ENCODE results near the gene SNX4. TPM values are rescaled to one million over a fixed set of nuclear protein-coding genes. Genes with fewer than 3 reads are reported as not detected.

The SNX4 gene
- total RNA-seq (2021), result 23.2 to 26.0 TPM (median 24.8 TPM) in 3 replicates
- percentile 69 among the genes with signal in this experiment for Bru-seq, nascent RNA
- long read RNA-seq, experiment 1, transcript SNX4-201 (14 exons, 2,513 nt), result major isoform, 130 of 166 reads
- long read RNA-seq, experiment 1, partial matches to known transcripts, result 12 of 166 reads
- long read RNA-seq, experiment 1, other reads (novel, unspliced or antisense), result 24 of 166 reads
- long read RNA-seq, experiment 2, transcript SNX4-201 (14 exons, 2,513 nt), result major isoform, 13 of 30 reads
- long read RNA-seq, experiment 2, partial matches to known transcripts, result 6 of 30 reads
- long read RNA-seq, experiment 2, other reads (novel, unspliced or antisense), result 11 of 30 reads
- long read RNA-seq, experiment 3, transcript SNX4-201 (14 exons, 2,513 nt), result major isoform, 36 of 43 reads
- long read RNA-seq, experiment 3, partial matches to known transcripts, result 3 of 43 reads
- long read RNA-seq, experiment 3, other reads (novel, unspliced or antisense), result 3 of 43 reads

DNA sequence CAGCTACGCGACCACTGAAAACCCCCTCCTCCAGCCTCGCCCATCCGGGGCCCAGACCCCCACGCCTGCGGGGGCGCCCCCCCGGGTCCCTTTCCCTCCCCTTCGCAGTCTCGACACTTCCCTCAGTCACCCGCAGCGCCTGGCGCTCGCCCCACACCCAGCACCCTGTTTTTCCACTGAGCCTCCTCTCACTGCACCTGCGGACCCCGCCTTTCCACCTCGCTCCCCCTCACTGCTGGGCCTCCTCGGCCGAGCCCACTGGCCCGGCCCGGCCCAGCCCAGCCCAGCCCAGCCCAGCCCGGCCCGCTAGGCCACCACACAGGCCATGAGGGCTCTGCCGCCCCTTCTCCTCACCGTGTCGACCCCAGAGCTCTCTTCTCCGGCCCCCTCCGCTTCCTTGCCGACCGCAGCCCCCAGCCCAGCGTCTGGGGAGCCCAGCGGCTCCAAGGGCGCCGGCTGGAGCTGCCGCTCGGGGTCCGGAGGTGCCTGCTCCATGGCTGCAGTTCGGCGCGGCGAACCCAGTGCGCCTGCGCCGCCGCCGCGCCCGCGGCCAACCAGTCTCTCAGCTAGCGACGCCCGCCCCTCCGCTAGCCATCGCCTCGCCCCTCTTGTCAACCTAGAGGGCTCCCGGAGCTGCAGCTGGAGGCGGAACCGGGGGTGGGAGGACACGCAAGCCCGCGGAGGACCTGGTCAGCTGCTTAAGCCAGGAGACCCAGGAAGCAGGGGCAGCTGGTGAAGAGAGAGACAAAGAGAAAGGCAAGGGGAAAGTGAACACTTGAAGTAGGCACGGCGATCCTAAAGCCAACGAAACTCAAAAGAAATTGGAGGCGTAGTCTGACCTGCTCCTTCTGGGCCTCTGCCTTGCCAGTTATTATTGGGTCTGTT is at the start of gene SNX4:
TSS of gene SNX4 (minus strand) at position 525 of the 885 bp plus-strand sequence. CDS start at position 495, 30 bp downstream.
- peak within 1 kb of the TSS; percentile 89 for H3K27ac Mint-ChIP-seq
- peaks cover 10% of the 10 kb centered on the region for H3K4me1 Mint-ChIP-seq
- TF ChIP-seq CBFB (CRISPR knock-in tag; IDR thresholded peaks at IDR 0.05; ENCODE audit: low read depth) (no peak), GABPB1 (CRISPR knock-in tag; IDR thresholded peaks at IDR 0.05) (0 out of 2 replicates have a peak, but pooled peaks have one; percentile 10), TEAD4 (CRISPR knock-in tag; IDR thresholded peaks at IDR 0.05) (no peak), TP53 (CRISPR knock-in tag; IDR thresholded peaks at IDR 0.05) (no peak), FOXP1 (CRISPR knock-in tag; IDR thresholded peaks at IDR 0.05; ENCODE audit: borderline replicate concordance) (peak; percentile 54; the same call in 1 of the 2 replicates), FOXK1 (CRISPR knock-in tag; IDR thresholded peaks at IDR 0.05) (peak; percentile 48; the same call in 1 of the 2 replicates), RORB (CRISPR knock-in tag; IDR thresholded peaks at IDR 0.05) (no peak), GTF2I (CRISPR knock-in tag; conservative IDR thresholded peaks at IDR 0.05) (no peak)
- TF ChIP-seq, protein P1, sequence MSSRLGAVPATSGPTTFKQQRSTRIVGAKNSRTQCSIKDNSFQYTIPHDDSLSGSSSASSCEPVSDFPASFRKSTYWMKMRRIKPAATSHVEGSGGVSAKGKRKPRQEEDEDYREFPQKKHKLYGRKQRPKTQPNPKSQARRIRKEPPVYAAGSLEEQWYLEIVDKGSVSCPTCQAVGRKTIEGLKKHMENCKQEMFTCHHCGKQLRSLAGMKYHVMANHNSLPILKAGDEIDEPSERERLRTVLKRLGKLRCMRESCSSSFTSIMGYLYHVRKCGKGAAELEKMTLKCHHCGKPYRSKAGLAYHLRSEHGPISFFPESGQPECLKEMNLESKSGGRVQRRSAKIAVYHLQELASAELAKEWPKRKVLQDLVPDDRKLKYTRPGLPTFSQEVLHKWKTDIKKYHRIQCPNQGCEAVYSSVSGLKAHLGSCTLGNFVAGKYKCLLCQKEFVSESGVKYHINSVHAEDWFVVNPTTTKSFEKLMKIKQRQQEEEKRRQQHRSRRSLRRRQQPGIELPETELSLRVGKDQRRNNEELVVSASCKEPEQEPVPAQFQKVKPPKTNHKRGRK (CRISPR knock-in tag; IDR thresholded peaks at IDR 0.05; ENCODE audit: borderline replicate concordance), result no peak
- TF ChIP-seq, protein P2, sequence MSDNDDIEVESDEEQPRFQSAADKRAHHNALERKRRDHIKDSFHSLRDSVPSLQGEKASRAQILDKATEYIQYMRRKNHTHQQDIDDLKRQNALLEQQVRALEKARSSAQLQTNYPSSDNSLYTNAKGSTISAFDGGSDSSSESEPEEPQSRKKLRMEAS (CRISPR knock-in tag; IDR thresholded peaks at IDR 0.05), result peak; percentile 25; the same call in 1 of the 2 replicates
- TF ChIP-seq, protein P3, sequence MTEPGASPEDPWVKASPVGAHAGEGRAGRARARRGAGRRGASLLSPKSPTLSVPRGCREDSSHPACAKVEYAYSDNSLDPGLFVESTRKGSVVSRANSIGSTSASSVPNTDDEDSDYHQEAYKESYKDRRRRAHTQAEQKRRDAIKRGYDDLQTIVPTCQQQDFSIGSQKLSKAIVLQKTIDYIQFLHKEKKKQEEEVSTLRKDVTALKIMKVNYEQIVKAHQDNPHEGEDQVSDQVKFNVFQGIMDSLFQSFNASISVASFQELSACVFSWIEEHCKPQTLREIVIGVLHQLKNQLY (CRISPR knock-in tag; IDR thresholded peaks at IDR 0.05), result 0 out of 2 replicates have a peak, but pooled peaks have one; percentile 44
- TF ChIP-seq, protein P4, sequence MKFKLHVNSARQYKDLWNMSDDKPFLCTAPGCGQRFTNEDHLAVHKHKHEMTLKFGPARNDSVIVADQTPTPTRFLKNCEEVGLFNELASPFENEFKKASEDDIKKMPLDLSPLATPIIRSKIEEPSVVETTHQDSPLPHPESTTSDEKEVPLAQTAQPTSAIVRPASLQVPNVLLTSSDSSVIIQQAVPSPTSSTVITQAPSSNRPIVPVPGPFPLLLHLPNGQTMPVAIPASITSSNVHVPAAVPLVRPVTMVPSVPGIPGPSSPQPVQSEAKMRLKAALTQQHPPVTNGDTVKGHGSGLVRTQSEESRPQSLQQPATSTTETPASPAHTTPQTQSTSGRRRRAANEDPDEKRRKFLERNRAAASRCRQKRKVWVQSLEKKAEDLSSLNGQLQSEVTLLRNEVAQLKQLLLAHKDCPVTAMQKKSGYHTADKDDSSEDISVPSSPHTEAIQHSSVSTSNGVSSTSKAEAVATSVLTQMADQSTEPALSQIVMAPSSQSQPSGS (CRISPR knock-in tag; IDR thresholded peaks at IDR 0.05; ENCODE audit: borderline replicate concordance, low read depth), result 0 out of 2 replicates have a peak, but pooled peaks have one; percentile 24
- TF ChIP-seq, protein P5, sequence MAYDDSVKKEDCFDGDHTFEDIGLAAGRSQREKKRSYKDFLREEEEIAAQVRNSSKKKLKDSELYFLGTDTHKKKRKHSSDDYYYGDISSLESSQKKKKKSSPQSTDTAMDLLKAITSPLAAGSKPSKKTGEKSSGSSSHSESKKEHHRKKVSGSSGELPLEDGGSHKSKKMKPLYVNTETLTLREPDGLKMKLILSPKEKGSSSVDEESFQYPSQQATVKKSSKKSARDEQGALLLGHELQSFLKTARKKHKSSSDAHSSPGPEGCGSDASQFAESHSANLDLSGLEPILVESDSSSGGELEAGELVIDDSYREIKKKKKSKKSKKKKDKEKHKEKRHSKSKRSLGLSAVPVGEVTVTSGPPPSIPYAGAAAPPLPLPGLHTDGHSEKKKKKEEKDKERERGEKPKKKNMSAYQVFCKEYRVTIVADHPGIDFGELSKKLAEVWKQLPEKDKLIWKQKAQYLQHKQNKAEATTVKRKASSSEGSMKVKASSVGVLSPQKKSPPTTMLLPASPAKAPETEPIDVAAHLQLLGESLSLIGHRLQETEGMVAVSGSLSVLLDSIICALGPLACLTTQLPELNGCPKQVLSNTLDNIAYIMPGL (CRISPR knock-in tag; IDR thresholded peaks at IDR 0.05), result 0 out of 2 replicates have a peak, but pooled peaks have one; percentile 29
- no peaks in the 10 kb centered on the region for H3K9me3 Mint-ChIP-seq
- no peaks in the 10 kb centered on the region for H3K27me3 Mint-ChIP-seq (ENCODE audit: low read depth)
- H3K4me3 Mint-ChIP-seq, result peak within 1 kb of the TSS; percentile 89
- H3K36me3 Mint-ChIP-seq, result peaks cover 5% of the 10 kb centered on the region
- ChIA-PET CTCF (interaction anchor here (0.6 to 1.4 kb wide), 7 partner anchors 13 to 318 kb away, joined by 3 to 7 read pairs (median 3); no protein-coding TSS in a partner anchor), POLR2A (interaction anchor here (0.5 to 1.1 kb wide), 7 partner anchors 10 to 678 kb away, joined by 3 to 11 read pairs (median 3); partner anchors contain the start of gene OSBPL11)
- DNase-seq (ENCODE audit: low spot score), result peak; percentile 91
- peak; percentile 97 for ATAC-seq

DNA sequence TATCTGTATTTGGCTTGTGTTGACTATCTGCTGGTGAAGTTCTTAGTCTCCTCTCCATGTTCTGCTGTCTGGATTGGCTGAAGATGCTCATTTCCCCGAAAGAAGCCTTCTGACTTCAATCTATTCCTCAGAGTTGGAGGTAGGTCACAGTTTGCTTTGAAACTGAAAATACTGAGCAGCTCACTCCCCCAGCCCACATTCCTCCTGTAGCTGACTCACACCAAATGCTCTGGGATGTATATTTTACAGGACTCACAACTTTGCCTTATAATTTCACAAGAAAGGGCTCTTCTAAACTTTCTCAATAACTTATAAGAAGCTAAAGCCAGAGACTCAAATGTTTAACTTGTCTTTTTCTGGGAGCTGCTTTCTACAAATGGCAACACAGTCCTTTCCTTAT is 36.3 kb upstream of the SNX4 start:
- H3K9me3 Mint-ChIP-seq, result no peaks in the 10 kb centered on the region
- H3K4me1 Mint-ChIP-seq, result no peaks in the 10 kb centered on the region
- H3K36me3 Mint-ChIP-seq, result peaks cover 16% of the 10 kb centered on the region
- no peak for ATAC-seq
- no peak overlapping the region for H3K4me3 Mint-ChIP-seq
- H3K27ac Mint-ChIP-seq, result no peak overlapping the region
- CTCF ChIA-PET, result no interaction called here
- H3K27me3 Mint-ChIP-seq (ENCODE audit: low read depth), result no peaks in the 10 kb centered on the region
- POLR2A ChIA-PET, result no interaction called here
- no peak for DNase-seq (ENCODE audit: low spot score)
- no peak for TF ChIP-seq SMAD3 (CRISPR knock-in tag; IDR thresholded peaks at IDR 0.05; ENCODE audit: borderline replicate concordance)
- TF ChIP-seq, protein P6, sequence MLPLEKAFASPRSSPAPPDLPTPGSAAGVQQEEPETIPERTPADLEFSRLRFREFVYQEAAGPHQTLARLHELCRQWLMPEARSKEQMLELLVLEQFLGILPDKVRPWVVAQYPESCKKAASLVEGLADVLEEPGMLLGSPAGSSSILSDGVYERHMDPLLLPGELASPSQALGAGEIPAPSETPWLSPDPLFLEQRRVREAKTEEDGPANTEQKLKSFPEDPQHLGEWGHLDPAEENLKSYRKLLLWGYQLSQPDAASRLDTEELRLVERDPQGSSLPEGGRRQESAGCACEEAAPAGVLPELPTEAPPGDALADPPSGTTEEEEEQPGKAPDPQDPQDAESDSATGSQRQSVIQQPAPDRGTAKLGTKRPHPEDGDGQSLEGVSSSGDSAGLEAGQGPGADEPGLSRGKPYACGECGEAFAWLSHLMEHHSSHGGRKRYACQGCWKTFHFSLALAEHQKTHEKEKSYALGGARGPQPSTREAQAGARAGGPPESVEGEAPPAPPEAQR (CRISPR knock-in tag; IDR thresholded peaks at IDR 0.05), result no peak
- no peak for TF ChIP-seq ZNF121 (CRISPR knock-in tag; IDR thresholded peaks at IDR 0.05)
- no peak for TF ChIP-seq NR3C1 (CRISPR knock-in tag; conservative IDR thresholded peaks at IDR 0.05; ENCODE audit: low read depth)
- TF ChIP-seq, protein P7, sequence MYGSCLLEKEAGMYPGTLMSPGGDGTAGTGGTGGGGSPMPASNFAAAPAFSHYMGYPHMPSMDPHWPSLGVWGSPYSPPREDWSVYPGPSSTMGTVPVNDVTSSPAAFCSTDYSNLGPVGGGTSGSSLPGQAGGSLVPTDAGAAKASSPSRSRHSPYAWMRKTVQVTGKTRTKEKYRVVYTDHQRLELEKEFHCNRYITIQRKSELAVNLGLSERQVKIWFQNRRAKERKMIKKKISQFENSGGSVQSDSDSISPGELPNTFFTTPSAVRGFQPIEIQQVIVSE (CRISPR knock-in tag; IDR thresholded peaks at IDR 0.05; ENCODE audit: borderline replicate concordance), result no peak

Data from WTC11 (cell line).